K562 (cell line): ENCODE data around the gene CSE1L. TPM values are rescaled to one million over a fixed set of nuclear protein-coding genes. Genes with fewer than 3 reads are reported as not detected.

ENCODE experiments used
- ATAC-seq: fragments of 200-7000 bp; cut with Tn5 transposase; 3 replicates; pipeline ENCODE4 v1.9.1; 2020; ENCODE audit warnings: moderate library complexity
- BruUV-seq: library from RNA; stranded (reverse); fragments of 400-500 nt; replicated peaks from 2 replicates; lab custom pipeline; 2021; lab: Mats Ljungman, UMichigan
- CTCF ChIA-PET: fragments of 300-600 bp; formaldehyde crosslinking; extraction: SDS; loops from one replicate; lab custom pipeline; 2021; ENCODE audit warnings: low intra/inter-chr PET ratio; lab: Yijun Ruan, JAX
- POLR2A ChIA-PET: fragments of 300-600, 350-650 bp; sonication (Branson Sonifier 250); formaldehyde crosslinking; extraction: SDS; loops from one replicate; lab custom pipeline; 2021; ENCODE audit warnings: antibody characterized with exemption, inconsistent platforms; lab: Yijun Ruan, JAX
- DNase-seq, 4 experiments: peaks; one replicate each; pipeline versions ENCODE4 v3.0.0 to v3.0.0-alpha.2; 2011 to 2018; ENCODE audit warnings: low spot score in 3 of 4, mixed read lengths in 3 of 4; ENCODE audit errors: extremely low read depth in 1 of 4
- FAIRE-seq: peaks from 2 replicates; lab custom pipeline; 2011; peaks lifted over from hg19 to GRCh38; lab: Jason Lieb, UNC
- H2AFZ ChIP-seq: 2 replicates; pipeline ENCODE4 v1.6.0; 2011; ENCODE audit warnings: low read depth, low read length, control low read depth, inconsistent platforms
- H3K27ac ChIP-seq: fragments of 200-600 bp; 3 replicates; pipeline ENCODE4 v1.8.0; 2011; ENCODE audit warnings: low read depth, mild to moderate bottlenecking, control low read depth, inconsistent platforms, low read length, moderate library complexity, mixed read lengths; ENCODE audit errors: extremely low read depth
- H3K27me3 ChIP-seq, 2 experiments: fragments of 300-600 bp in 1 of 2; 2 replicates in 1 of 2; 3 replicates in 1 of 2; pipeline versions ENCODE4 v1.6.0 to v1.8.0; 2011; ENCODE audit warnings: inconsistent platforms in 2 of 2, low read length in 2 of 2, mild to moderate bottlenecking in 1 of 2, mixed read lengths in 1 of 2, moderate library complexity in 1 of 2; ENCODE audit not compliant: control insufficient read depth in 2 of 2, insufficient read depth in 2 of 2
- H3K36me3 ChIP-seq: fragments of 300-600 bp; 3 replicates; pipeline ENCODE4 v1.8.0; 2011; ENCODE audit warnings: mild to moderate bottlenecking, low read length, inconsistent platforms; ENCODE audit not compliant: control insufficient read depth, insufficient read depth
- H3K4me1 ChIP-seq, 2 experiments: fragments of 200-600 bp in 1 of 2; replicated peaks in 1 of 2; 2 replicates in 1 of 2; 3 replicates in 1 of 2; pipeline versions ENCODE4 v1.5.1 to v1.8.0; 2011; ENCODE audit warnings: inconsistent platforms in 2 of 2, low read length in 2 of 2, mild to moderate bottlenecking in 1 of 2, mixed read lengths in 1 of 2, moderate library complexity in 1 of 2; ENCODE audit not compliant: control insufficient read depth in 2 of 2, insufficient read depth in 2 of 2
- H3K4me2 ChIP-seq: 2 replicates; pipeline ENCODE4 v1.6.1; 2011; ENCODE audit warnings: low read length, control low read depth, inconsistent platforms, mixed read lengths; ENCODE audit not compliant: insufficient read depth
- H3K4me3 ChIP-seq: fragments of 200-600 bp; sonication (generic), shearing (Covaris generic); 2 replicates; pipeline ENCODE4 v1.5.1; 2016; ENCODE audit warnings: control low read depth, inconsistent platforms
- H3K79me2 ChIP-seq: fragments of 200-600 bp; 3 replicates; pipeline ENCODE4 v1.8.0; 2011; ENCODE audit warnings: low read length, inconsistent platforms; ENCODE audit not compliant: control insufficient read depth, insufficient read depth
- H3K9ac ChIP-seq, 2 experiments: 2 replicates each; pipeline versions ENCODE4 v1.6.0 to v1.6.1; 2011; ENCODE audit warnings: low read depth in 2 of 2, low read length in 2 of 2, control low read depth in 1 of 2, inconsistent platforms in 1 of 2, mild to moderate bottlenecking in 1 of 2, mixed read lengths in 1 of 2; ENCODE audit not compliant: insufficient read depth in 1 of 2
- H3K9me1 ChIP-seq: one replicate; pipeline ENCODE4 v1.6.0; 2011; ENCODE audit warnings: inconsistent platforms, mild to moderate bottlenecking, low read length, moderate library complexity; ENCODE audit not compliant: control insufficient read depth, insufficient read depth
- H3K9me3 ChIP-seq: replicated peaks from 2 replicates; pipeline ENCODE4 v1.5.1; 2011; ENCODE audit warnings: low read depth, low read length, inconsistent platforms; ENCODE audit not compliant: control insufficient read depth, insufficient read depth
- H4K20me1 ChIP-seq: replicated peaks from 2 replicates; pipeline ENCODE4 v1.6.1; 2011; ENCODE audit warnings: low read length, inconsistent platforms, mixed read lengths; ENCODE audit not compliant: control insufficient read depth, insufficient read depth
- ARNT ChIP-seq, 2 experiments: fragments of 450-650 bp; IDR thresholded peaks; 2 replicates each; pipeline ENCODE4 v1.6.1; 2016; ENCODE audit warnings: mild to moderate bottlenecking in 1 of 2
- CHD2 ChIP-seq: IDR thresholded peaks from 2 replicates; pipeline ENCODE4 v1.6.1; 2011; ENCODE audit warnings: low read depth, low read length
- ELF4 ChIP-seq: fragments of 450-650 bp; formaldehyde crosslinking; IDR thresholded peaks from 2 replicates; pipeline ENCODE4 v1.4.0; 2022; ENCODE audit warnings: missing genetic modification characterization
- FOXA1 ChIP-seq: fragments of 450-650 bp; IDR thresholded peaks from 2 replicates; pipeline ENCODE4 v1.6.1; 2016; ENCODE audit warnings: mild to moderate bottlenecking, borderline replicate concordance
- FUS ChIP-seq: fragments of 200-400 bp; formaldehyde crosslinking; optimal IDR thresholded peaks from 2 replicates; pipeline ENCODE3; 2017; ENCODE audit warnings: low read depth, low read length
- RFX1 ChIP-seq: fragments of 450-650 bp; IDR thresholded peaks from 2 replicates; pipeline ENCODE4 v1.6.1; 2016; ENCODE audit warnings: mild to moderate bottlenecking, moderate library complexity
- SMAD4 ChIP-seq: fragments of 250-450 bp; sonication (Bioruptor Pico); conservative IDR thresholded peaks from 2 replicates; pipeline ENCODE4 v1.8.0; 2021; ENCODE audit warnings: inconsistent platforms, mild to moderate bottlenecking, moderate library complexity
- TBL1XR1 ChIP-seq, 2 experiments: IDR thresholded peaks; 2 replicates each; pipeline ENCODE4 v1.6.1; 2012; ENCODE audit warnings: improper control_type of control experiment in 2 of 2, low read length in 2 of 2, mild to moderate bottlenecking in 1 of 2
- TFAM ChIP-seq: fragments of 250-450 bp; sonication (Bioruptor Pico); conservative IDR thresholded peaks from 2 replicates; pipeline ENCODE4 v1.5.0; 2021; ENCODE audit warnings: mild to moderate bottlenecking, moderate library complexity
- WHSC1 ChIP-seq: IDR thresholded peaks from one replicate; pipeline ENCODE4 v1.6.1; 2012; ENCODE audit warnings: low read length, control low read depth, inconsistent platforms
- ZFX ChIP-seq: sonication (generic); formaldehyde crosslinking; IDR thresholded peaks from 2 replicates; pipeline ENCODE4 v1.8.0; 2022; ENCODE audit warnings: mild to moderate bottlenecking, missing genetic modification reagents, moderate library complexity
- ZNF146 ChIP-seq: IDR thresholded peaks from one replicate; pipeline ENCODE4 v1.6.1; 2018; ENCODE audit warnings: missing compliant biosample characterization; ENCODE audit not compliant: unreplicated experiment
- ZNF24 ChIP-seq: fragments of 450-650 bp; IDR thresholded peaks from 2 replicates; pipeline ENCODE4 v1.6.1; 2016
- ZNF384 ChIP-seq: IDR thresholded peaks from 2 replicates; pipeline ENCODE4 v1.6.1; 2012; ENCODE audit warnings: low read depth, low read length, improper control_type of control experiment
- WGBS: fragments of 100-300 bp; shearing (Covaris generic); methylation state at CpG from one replicate; pipeline ENCODE4 v1.1.6; 2016; ENCODE audit warnings: low coverage, mixed read lengths; ENCODE audit not compliant: insufficient coverage; ENCODE audit errors: missing lambda C conversion rate; 5-methylcytosine and 5-hydroxymethylcytosine counted together
- in situ Hi-C: fragments of 300-500 bp; cut with MboI; formaldehyde crosslinking; loops from 4 replicates; pipeline ENCODE4 v1.15.0; 2018; ENCODE audit warnings: inconsistent platforms, mixed read lengths
- intact Hi-C: fragments of 100-400 bp; cut with micrococcal nuclease; formaldehyde crosslinking; loops from 2 replicates; pipeline ENCODE4 v1.14.2; 2022
- polyA plus RNA-seq, 8 experiments: library from polyadenylated mRNA; depleted of rRNA in 4 of 8; stranded (reverse) in 5 of 8; unstranded in 3 of 8; fragments of >200 nt; fragmentation: Nextera tagmentation in 2 of 8; fragmentation: Illumina TruSeq in 1 of 8; extraction: Ambion mirVana in 2 of 8; extraction: Trizol in 1 of 8; gene quantifications; 2 replicates each; pipeline versions ENCODE4 v1.2.1 to v1.2.3, GENCODE V29; 2011 to 2014; ENCODE audit warnings: inconsistent platforms in 1 of 8, missing spikeins in 1 of 8
- total RNA-seq, 7 experiments: library from RNA; depleted of rRNA in 6 of 7; stranded (reverse); fragments of >200 nt in 6 of 7; fragmentation: Illumina TruSeq in 2 of 7; extraction: Trizol in 2 of 7; gene quantifications; 2 replicates each; pipeline versions ENCODE4 v1.2.1 to v1.2.3, GENCODE V29; 2011 to 2021; ENCODE audit warnings: low replicate concordance in 1 of 7
- TF ChIP-seq, protein P1 (sequence below): sonication (generic); formaldehyde crosslinking; IDR thresholded peaks from 2 replicates; pipeline ENCODE4 v1.8.1; 2023; ENCODE audit warnings: mild to moderate bottlenecking, missing genetic modification reagents

The CSE1L gene
- total and polyA plus RNA-seq, 9 of the 15 experiments (the other 6 are each of a cell fraction or from before 2014, with no cell fraction given): 138 to 280 (median 209) TPM

DNA sequence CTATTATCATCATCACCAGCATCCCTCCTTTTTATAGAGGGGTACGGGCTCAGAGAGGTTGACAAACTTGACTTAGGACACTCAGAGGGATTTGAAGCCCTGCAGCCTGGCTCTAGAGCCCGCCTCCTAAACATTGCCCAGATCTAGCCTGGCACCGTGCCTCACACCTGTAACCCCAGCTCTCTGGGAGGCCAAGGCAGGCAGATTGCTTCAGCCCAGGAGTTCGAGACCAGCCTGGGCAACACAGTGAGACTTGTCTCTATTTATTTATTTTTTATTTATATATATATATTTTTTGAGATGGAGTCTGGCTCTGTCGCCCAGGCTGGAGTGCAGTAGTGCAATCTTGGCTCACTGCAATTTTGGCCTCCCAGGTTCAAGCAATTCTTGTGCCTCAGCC, 6.3 kb upstream of the CSE1L start:
- DNase-seq: no peak
- H3K27me3 ChIP-seq: no peaks in the 10 kb centered on the region
- ChIA-PET POLR2A (no interaction called here), CTCF (no interaction called here)
- ATAC-seq: no peak
- peaks cover 6 to 15% of the 10 kb centered on the region in 2 experiments; a peak in 4 of 5 replicates for H3K4me1 ChIP-seq
- no peak overlapping the region for H3K9ac ChIP-seq
- peaks cover 5% of the 10 kb centered on the region; the same call in 1 of the 3 replicates for H3K36me3 ChIP-seq
- intact Hi-C loops: no loop called here
- 77% methylated on average over 5 of the region's 5 CpGs for WGBS
- no peak overlapping the region for H2AFZ ChIP-seq
- no peak for TF ChIP-seq ZNF24
- no peak for TF ChIP-seq ZNF146 (CRISPR knock-in tag)
- TF ChIP-seq FUS: no peak
- no peak for TF ChIP-seq FOXA1
- TF ChIP-seq ARNT (IDR thresholded peaks at IDR 0.05): no peak
- no peak for TF ChIP-seq WHSC1
- TF ChIP-seq RFX1: no peak
- TF ChIP-seq ELF4 (CRISPR knock-in tag): no peak
- TF ChIP-seq, all 486 proteins: peak for 0
- in situ Hi-C loops: no loop called here
- no TSS peak for BruUV-seq
- H3K27ac ChIP-seq: no peak overlapping the region
- H3K9me3 ChIP-seq: no peaks in the 10 kb centered on the region
- peaks cover 2% of the 10 kb centered on the region for H3K9me1 ChIP-seq
- no peaks in the 10 kb centered on the region for H3K79me2 ChIP-seq
- no peak overlapping the region for H3K4me3 ChIP-seq
- no peak overlapping the region for H3K4me2 ChIP-seq
- FAIRE-seq: no peak
- peaks cover 10% of the 10 kb centered on the region; the same call in 1 of the 2 replicates for H4K20me1 ChIP-seq

- H2AFZ ChIP-seq: no peak overlapping the region
- no peak overlapping the region for H3K4me3 ChIP-seq
- WGBS: 76% methylated on average over 5 of the region's 5 CpGs
- intact Hi-C loops: no loop called here
- H3K9me3 ChIP-seq: no peaks in the 10 kb centered on the region
- no peak for ATAC-seq
- in situ Hi-C loops: no loop called here
- H4K20me1 ChIP-seq: peaks cover 10% of the 10 kb centered on the region; the same call in 1 of the 2 replicates
- H3K4me1 ChIP-seq: peaks cover 12 to 24% of the 10 kb centered on the region in 2 experiments
- no peak for DNase-seq
- no peak overlapping the region for H3K4me2 ChIP-seq
- CTCF ChIA-PET: no interaction called here
- POLR2A ChIA-PET: no interaction called here
- H3K27me3 ChIP-seq: no peaks in the 10 kb centered on the region
- H3K36me3 ChIP-seq: peaks cover 4% of the 10 kb centered on the region; the same call in 2 of the 3 replicates
- H3K9ac ChIP-seq: no peak overlapping the region
- FAIRE-seq: no peak
- no TSS peak for BruUV-seq
- no peak overlapping the region for H3K27ac ChIP-seq
- H3K9me1 ChIP-seq: peaks cover 2% of the 10 kb centered on the region
- peaks cover 23% of the 10 kb centered on the region for H3K79me2 ChIP-seq
- TF ChIP-seq ZNF384 (no peak), TBL1XR1 (IDR thresholded peaks at IDR 0.05; ENCODE audit: low read length in 2 of 2) (no peak), SMAD4 (no peak), TFAM (CRISPR knock-in tag) (no peak), ZFX (CRISPR knock-in tag) (no peak), CHD2 (no peak)
- TF ChIP-seq, protein P1, sequence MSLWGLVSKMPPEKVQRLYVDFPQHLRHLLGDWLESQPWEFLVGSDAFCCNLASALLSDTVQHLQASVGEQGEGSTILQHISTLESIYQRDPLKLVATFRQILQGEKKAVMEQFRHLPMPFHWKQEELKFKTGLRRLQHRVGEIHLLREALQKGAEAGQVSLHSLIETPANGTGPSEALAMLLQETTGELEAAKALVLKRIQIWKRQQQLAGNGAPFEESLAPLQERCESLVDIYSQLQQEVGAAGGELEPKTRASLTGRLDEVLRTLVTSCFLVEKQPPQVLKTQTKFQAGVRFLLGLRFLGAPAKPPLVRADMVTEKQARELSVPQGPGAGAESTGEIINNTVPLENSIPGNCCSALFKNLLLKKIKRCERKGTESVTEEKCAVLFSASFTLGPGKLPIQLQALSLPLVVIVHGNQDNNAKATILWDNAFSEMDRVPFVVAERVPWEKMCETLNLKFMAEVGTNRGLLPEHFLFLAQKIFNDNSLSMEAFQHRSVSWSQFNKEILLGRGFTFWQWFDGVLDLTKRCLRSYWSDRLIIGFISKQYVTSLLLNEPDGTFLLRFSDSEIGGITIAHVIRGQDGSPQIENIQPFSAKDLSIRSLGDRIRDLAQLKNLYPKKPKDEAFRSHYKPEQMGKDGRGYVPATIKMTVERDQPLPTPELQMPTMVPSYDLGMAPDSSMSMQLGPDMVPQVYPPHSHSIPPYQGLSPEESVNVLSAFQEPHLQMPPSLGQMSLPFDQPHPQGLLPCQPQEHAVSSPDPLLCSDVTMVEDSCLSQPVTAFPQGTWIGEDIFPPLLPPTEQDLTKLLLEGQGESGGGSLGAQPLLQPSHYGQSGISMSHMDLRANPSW (CRISPR knock-in tag): no peak
Observed at GRCh38 chr20:49043000-49043399, 3.1 kb upstream of the CSE1L start.
